Ramos (cell line): Measurements from ENCODE around the gene MYH15.
"Not testable (repeated sequence)": the region's sequence is repeated elsewhere in the genome, so short reads cannot be mapped to it uniquely, and the experiment has no call there.

Experiments
- in situ Hi-C: fragments of 300-500 bp; cut with MboI; formaldehyde crosslinking; loops from one replicate; pipeline ENCODE4 v1.14.3; 2022; ENCODE audit warnings: low sequenced_read_pairs; ENCODE audit not compliant: unreplicated experiment

The MYH15 gene

GRCh38 chr3:108394563-108394962 lies 115.8 kb downstream of the MYH15 start:
- in situ Hi-C loops = no loop called here

GRCh38 chr3:108394016-108394415 lies 116.4 kb downstream of the MYH15 start:
- in situ Hi-C loops = no loop called here

- in situ Hi-C loops = no loop called here
Observed at GRCh38 chr3:108393128-108393900, 117.1 kb downstream of the MYH15 start.

- in situ Hi-C loops = no loop called here
Observed at GRCh38 chr3:108391917-108392593, 118.3 kb downstream of the MYH15 start.

- in situ Hi-C loops = no loop called here
Observed at GRCh38 chr3:108389372-108389771, 121.0 kb downstream of the MYH15 start.

GRCh38 chr3:108388136-108389132 lies 122.0 kb downstream of the MYH15 start:
- in situ Hi-C loops = no loop called here

GRCh38 chr3:108387063-108387462 lies 123.3 kb downstream of the MYH15 start:
- in situ Hi-C loops = no loop called here

- in situ Hi-C loops = no loop called here
Observed at GRCh38 chr3:108383306-108383705, 127.1 kb downstream of the MYH15 start.

GRCh38 chr3:108381529-108382140 lies 128.8 kb downstream of the MYH15 start:
- in situ Hi-C loops = no loop called here

GRCh38 chr3:108380128-108380795 lies 130.1 kb downstream of the MYH15 start:
- in situ Hi-C loops = no loop called here

GRCh38 chr3:108378952-108379342 lies 131.4 kb downstream of the MYH15 start:
- in situ Hi-C loops = not testable (repeated sequence)

GRCh38 chr3:108378153-108378951 lies 132.0 kb downstream of the MYH15 start:
- in situ Hi-C loops = no loop called here

GRCh38 chr3:108377384-108377783 lies 133.0 kb downstream of the MYH15 start:
- in situ Hi-C loops = no loop called here

- in situ Hi-C loops = no loop called here
Observed at GRCh38 chr3:108376026-108376425, 134.4 kb downstream of the MYH15 start.

GRCh38 chr3:108359011-108359410 lies 151.4 kb downstream of the MYH15 start:
- in situ Hi-C loops = no loop called here

GRCh38 chr3:108357042-108357441 lies 153.4 kb downstream of the MYH15 start:
- in situ Hi-C loops = no loop called here

GRCh38 chr3:108354562-108354961 lies 155.8 kb downstream of the MYH15 start:
- in situ Hi-C loops = no loop called here

- in situ Hi-C loops = no loop called here
Observed at GRCh38 chr3:108352176-108352575, 158.2 kb downstream of the MYH15 start.
